Fibroblast of skin of left biceps (primary cell): ENCODE data around the gene SACS.
A peak's percentile ranks its signal among the peaks of the same experiment; 100 is the strongest.

Source experiments
- DNase-seq, 2 experiments: peaks; one replicate each; pipeline ENCODE4 v3.0.0-alpha.2; 2013; ENCODE audit warnings: low read depth in 2 of 2

SACS gene, protein sequence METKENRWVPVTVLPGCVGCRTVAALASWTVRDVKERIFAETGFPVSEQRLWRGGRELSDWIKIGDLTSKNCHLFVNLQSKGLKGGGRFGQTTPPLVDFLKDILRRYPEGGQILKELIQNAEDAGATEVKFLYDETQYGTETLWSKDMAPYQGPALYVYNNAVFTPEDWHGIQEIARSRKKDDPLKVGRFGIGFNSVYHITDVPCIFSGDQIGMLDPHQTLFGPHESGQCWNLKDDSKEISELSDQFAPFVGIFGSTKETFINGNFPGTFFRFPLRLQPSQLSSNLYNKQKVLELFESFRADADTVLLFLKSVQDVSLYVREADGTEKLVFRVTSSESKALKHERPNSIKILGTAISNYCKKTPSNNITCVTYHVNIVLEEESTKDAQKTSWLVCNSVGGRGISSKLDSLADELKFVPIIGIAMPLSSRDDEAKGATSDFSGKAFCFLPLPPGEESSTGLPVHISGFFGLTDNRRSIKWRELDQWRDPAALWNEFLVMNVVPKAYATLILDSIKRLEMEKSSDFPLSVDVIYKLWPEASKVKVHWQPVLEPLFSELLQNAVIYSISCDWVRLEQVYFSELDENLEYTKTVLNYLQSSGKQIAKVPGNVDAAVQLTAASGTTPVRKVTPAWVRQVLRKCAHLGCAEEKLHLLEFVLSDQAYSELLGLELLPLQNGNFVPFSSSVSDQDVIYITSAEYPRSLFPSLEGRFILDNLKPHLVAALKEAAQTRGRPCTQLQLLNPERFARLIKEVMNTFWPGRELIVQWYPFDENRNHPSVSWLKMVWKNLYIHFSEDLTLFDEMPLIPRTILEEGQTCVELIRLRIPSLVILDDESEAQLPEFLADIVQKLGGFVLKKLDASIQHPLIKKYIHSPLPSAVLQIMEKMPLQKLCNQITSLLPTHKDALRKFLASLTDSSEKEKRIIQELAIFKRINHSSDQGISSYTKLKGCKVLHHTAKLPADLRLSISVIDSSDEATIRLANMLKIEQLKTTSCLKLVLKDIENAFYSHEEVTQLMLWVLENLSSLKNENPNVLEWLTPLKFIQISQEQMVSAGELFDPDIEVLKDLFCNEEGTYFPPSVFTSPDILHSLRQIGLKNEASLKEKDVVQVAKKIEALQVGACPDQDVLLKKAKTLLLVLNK (N-terminal part only)

GRCh38 chr13:23433171-23434153, at the start of gene SACS:
SACS (minus strand) TSS chr13:23433702; CDS start chr13:23411239, 22,463 bp downstream.
- DNase-seq: no peak

GRCh38 chr13:23480324-23480723, 46.8 kb upstream of the SACS start:
- DNase-seq: no peak

DNA sequence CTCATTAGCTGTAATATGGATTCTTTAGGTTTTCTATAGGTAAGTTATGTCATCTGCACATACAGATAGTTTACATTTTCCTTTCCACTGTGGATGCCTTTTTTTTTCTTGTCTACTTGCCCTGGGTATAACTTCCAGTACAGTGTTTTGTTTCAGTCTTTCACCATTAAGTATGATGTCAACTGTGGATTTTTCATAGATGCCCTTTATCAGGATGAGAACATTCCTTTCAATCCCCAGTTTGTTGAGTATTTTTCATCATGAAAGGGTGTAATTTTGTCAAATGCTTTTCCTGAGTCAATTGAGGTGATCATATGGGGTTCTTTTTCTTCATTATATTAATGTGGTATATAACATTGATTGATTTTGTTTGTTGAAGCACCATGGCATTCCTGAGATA, 43.6 kb upstream of the SACS start:
- no peak for DNase-seq

GRCh38 chr13:23473221-23473620, 39.7 kb upstream of the SACS start:
- DNase-seq: no peak

- DNase-seq: no peak
Observed at GRCh38 chr13:23472189-23472588, 38.7 kb upstream of the SACS start.

GRCh38 chr13:23470790-23471614, 37.5 kb upstream of the SACS start:
- DNase-seq: no peak

DNA sequence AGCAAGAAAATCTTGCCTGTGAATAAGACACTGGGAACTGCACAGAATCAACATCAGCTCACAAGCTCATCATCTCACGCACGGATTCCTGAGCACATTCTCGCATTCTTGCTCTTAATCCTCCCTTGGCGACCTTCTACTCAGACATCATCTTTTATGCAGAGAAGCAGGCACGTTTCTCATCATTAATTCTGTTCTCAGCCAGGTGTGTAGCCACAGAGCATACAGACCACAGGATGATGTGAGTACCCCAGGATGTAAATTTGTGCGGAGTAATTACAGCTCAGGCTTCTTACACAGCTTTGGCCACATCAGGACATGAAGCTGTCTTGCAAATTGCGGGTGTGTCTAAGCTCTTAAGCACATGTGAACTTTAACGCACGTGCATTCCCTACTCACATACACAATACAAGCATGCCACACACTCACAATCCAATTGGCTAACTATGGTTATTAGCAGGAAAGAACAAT, 36.5 kb upstream of the SACS start:
- DNase-seq: peak; percentile 88 to 89

- DNase-seq: peak in 1 of 2 experiments; percentile 53
Observed at GRCh38 chr13:23468811-23469210, 35.3 kb upstream of the SACS start.

DNA sequence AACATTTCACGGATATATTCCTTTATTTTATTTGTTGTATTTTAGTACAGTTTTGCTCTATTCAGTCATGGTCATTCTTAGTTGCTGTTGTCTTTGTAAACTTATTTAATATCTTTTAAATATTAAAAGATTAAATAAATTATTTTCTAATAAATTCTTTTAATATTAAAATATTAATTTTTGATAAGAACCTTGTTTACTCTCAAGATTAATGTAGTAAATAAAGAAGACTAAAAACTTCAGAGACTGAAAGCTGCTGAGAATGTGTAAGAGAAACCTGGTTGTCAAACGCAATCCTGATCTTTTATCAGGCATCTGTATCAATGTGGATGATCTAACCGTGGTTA, 34.4 kb upstream of the SACS start:
- no peak for DNase-seq

- DNase-seq: no peak
Observed at GRCh38 chr13:23467048-23467931, 33.8 kb upstream of the SACS start.

DNA sequence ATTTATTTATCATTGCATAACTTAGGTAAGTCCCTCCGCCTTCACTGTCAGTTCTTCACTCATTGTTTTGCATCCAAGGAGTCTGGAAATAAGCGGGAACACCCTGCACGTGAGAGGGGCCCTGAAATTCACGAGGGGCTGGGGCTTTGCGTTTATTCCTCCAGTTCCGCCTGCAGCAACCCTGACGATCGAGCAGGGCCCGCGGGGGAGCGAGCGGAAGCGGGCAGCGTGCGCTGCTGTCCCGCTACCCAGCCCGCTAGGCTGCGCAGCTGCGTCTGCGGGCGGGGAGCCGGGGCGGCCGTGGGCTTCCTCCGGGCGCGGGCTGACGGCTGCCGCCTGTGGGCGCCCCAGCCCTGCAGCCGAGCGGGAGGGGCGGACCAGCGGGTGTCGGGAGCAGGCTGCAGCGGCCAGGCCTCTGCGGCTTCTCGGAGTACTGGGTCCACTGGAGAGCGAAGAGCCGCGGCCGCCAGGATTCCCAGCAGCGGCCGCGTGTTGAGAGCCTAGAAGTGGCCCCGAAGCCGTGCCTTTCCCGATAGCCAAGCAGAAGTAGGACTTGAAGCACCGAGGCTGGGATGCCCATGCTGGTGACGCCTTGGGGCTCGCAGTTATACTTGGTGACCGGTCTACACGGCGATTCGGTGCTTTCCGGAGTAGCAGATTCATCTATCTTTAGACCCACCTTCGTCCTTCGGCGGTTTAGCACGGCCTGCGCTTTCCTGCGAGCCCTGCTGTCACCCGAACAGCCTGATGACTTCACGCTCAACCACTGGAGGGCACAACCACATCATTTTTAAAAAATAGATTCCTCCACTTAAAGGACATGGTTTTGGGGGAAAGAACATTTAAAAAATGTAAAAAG, 32.9 kb upstream of the SACS start:
- peak in 1 of 2 experiments; percentile 53 for DNase-seq

- DNase-seq: no peak
Observed at GRCh38 chr13:23463661-23464060, 30.2 kb upstream of the SACS start.

DNA sequence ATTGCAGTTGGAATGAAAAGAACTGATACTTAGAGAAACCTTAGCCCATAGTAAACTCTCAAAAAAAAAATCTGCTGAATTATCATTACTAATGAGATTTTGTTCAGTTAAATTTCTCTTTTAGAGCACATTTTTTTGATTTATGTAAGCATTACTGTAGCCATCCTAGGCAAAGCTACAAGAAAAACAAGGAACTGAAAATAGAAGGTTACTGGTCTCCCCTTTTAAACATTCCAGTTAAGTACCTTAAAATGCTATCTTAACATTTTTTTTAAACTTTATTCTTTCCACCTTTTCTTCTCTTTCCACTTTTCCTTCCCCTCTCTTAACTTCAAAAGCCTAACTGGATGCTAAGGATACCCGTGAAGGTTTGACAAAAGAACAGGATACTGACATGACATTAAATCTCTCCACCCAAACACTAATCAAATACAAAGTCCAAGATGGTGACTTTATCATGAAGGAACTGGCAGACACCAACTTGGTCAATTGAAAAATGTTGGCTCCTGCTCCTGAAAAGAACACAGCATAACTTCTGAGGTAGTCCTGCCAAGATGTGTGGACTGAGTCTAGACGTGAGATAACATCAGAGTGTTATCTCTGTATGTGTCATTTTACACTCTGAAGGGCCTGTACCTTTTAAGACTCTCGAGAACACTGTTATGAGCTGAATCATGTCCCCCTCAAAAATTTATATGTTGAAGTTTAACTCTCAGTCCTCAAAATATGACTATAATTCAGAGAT, 29.5 kb upstream of the SACS start:
- no peak for DNase-seq

DNA sequence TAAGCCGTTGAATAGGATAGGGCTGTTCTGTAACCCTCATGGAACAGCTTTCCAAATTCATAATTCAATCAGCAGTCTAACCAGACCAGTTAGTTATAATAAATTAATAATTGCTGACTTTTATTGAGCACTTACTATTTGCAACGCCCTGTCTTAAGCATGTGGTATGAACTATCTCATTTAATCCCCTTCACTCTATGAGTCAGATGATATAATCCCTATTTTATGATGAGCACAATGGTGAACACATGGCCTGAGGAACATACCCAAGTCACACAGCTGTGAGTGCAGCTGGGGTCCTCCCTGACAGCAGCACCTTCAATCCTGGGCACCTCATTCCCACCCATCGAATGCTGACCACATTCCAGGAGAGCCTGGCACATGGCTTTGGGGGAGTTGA, 28.0 kb upstream of the SACS start:
- no peak for DNase-seq

DNA sequence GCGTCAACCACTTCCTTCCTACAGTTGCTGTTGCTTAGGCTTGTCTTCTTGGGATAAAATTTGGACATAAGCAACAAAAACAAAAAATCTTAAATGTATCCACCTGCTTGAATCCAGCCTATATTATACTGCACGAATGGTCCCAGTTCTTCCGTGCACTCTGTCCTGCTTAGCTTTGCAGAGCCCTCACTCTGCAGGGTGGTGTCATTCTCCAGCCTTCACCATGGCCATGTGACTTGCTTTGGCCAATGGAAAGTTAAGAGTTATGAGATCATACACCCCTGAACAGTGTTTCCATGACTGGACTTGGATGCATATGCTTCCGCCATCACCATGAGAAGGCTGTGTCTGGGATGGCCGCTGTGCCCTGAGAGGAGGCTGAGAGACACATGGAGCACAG, 27.4 kb upstream of the SACS start:
- no peak for DNase-seq

DNA sequence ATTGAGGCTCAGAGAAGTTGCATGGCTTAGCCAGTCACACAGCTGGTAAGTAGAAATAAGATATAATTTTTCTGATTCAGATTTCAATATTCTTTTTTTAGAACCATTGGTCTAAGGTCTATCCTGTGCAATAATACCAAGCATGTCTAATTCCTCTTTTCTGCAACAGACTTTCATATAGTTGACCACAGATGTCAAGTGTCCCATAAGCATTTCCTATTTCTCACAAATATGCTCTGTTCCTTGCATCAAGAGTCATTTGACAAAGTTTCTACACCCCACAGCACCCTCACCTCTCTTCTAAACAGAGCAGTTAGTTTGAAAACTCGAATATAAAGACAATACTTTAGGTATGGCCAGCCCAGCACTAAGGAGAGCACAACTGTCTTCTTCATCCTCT, 26.8 kb upstream of the SACS start:
- DNase-seq: no peak

- no peak for DNase-seq
Observed at GRCh38 chr13:23458989-23459388, 25.5 kb upstream of the SACS start.
